PC-9 (cell line): ENCODE results near the gene CFAP74.

Experiments
- CTCF ChIP-seq: fragments of 200-600 bp; sonication (generic); conservative IDR thresholded peaks from 2 replicates; pipeline ENCODE4 v1.6.1; 2017; ENCODE audit warnings: mixed run types, antibody characterized with exemption, mild to moderate bottlenecking, moderate library complexity
- EZH2 ChIP-seq: fragments of 200-600 bp; sonication (generic); IDR thresholded peaks from 2 replicates; pipeline ENCODE4 v1.8.0; 2017; ENCODE audit warnings: antibody characterized with exemption, low read depth

GRCh38 chr1:2000850-2001249, 2.7 kb downstream of the CFAP74 start:
- TF ChIP-seq CTCF (no peak), EZH2 (no peak)
